Heart left ventricle (tissue), 16 donors: ENCODE results near the gene THAP6. TPM values are rescaled to one million over a fixed set of nuclear protein-coding genes. Genes with fewer than 3 reads are reported as not detected.
"Not testable (repeated sequence)": the region's sequence is repeated elsewhere in the genome, so short reads cannot be mapped to it uniquely, and the experiment has no call there.

ENCODE experiments used
- ATAC-seq, 4 donors: fragments of 200-7000 bp; cut with Tn5 transposase; one replicate each; pipeline ENCODE4 v1.9.1; 2020 to 2022; ENCODE audit warnings: moderate library complexity in 4 of 4, mild to moderate bottlenecking in 3 of 4, moderate number of reproducible peaks in 1 of 4
- DNase-seq, 5 donors: peaks; one replicate each; pipeline ENCODE4 v3.0.0-alpha.2; 2020
- H3K27ac ChIP-seq, 12 donors: fragments of 200-600 bp; sonication (generic) in 4 of 12; one replicate each; pipeline versions ENCODE4 v1.5.0 to v1.8.0; 2016 to 2022; ENCODE audit warnings: mild to moderate bottlenecking in 2 of 12
- H3K27me3 ChIP-seq, 9 donors: fragments of 200-600 bp; sonication (generic) in 2 of 9; one replicate each; pipeline versions ENCODE4 v1.5.1 to v1.8.0; 2016 to 2022; ENCODE audit warnings: mild to moderate bottlenecking in 3 of 9
- H3K36me3 ChIP-seq, 9 donors: fragments of 200-600 bp; sonication (generic) in 2 of 9; one replicate each; pipeline versions ENCODE4 v1.5.0 to v1.8.0; 2018 to 2022; ENCODE audit warnings: mild to moderate bottlenecking in 2 of 9
- H3K4me1 ChIP-seq, 12 donors: fragments of 200-600 bp; sonication (generic) in 4 of 12; one replicate each; pipeline versions ENCODE4 v1.5.0 to v1.8.0; 2016 to 2022; ENCODE audit warnings: mild to moderate bottlenecking in 3 of 12
- H3K4me3 ChIP-seq, 12 donors: fragments of 200-600 bp; sonication (generic) in 4 of 12; one replicate each; pipeline versions ENCODE4 v1.5.0 to v1.8.0; 2017 to 2022; ENCODE audit warnings: mild to moderate bottlenecking in 9 of 12, moderate library complexity in 4 of 12
- H3K9me3 ChIP-seq, 12 donors: fragments of 200-600 bp; sonication (generic) in 4 of 12; one replicate each; pipeline versions ENCODE4 v1.5.0 to v1.8.0; 2016 to 2022; ENCODE audit warnings: mild to moderate bottlenecking in 1 of 12
- CTCF ChIP-seq, 12 donors: fragments of 200-600 bp; sonication (generic) in 4 of 12; IDR thresholded peaks; one replicate each; pipeline versions ENCODE4 v1.5.0 to v1.8.0; 2018 to 2022; ENCODE audit warnings: antibody characterized with exemption in 12 of 12, mild to moderate bottlenecking in 5 of 12
- POLR2A ChIP-seq, 2 donors: fragments of 450-650 bp; IDR thresholded peaks; one replicate each; pipeline ENCODE4 v1.6.1; 2017; ENCODE audit warnings: antibody characterized with exemption in 2 of 2, mild to moderate bottlenecking in 2 of 2, moderate library complexity in 2 of 2
- WGBS, 4 donors: extraction: QIAGEN DNeasy Blood & Tissue Kit in 2 of 4; methylation state at CpG; one replicate each; pipeline versions ENCODE4 v1.1.5 to v1.1.7; 2013 to 2018; 5-methylcytosine and 5-hydroxymethylcytosine counted together
- intact Hi-C, 10 donors: fragments of 100-400 bp; cut with DNase I; formaldehyde crosslinking; loops; one replicate each; pipeline versions ENCODE4 v1.11.1 to v1.14.2; 2022
- polyA plus RNA-seq, 2 donors: library from polyadenylated mRNA; stranded (reverse); fragments of 200-250 nt; gene quantifications; one replicate each; pipeline ENCODE4 v1.2.3, GENCODE V29; 2013
- total RNA-seq, 9 donors: library from RNA; depleted of rRNA in 2 of 9; stranded (reverse); fragments of >200 nt in 2 of 9; fragmentation: NEBNext Ultra II Directional in 3 of 9; extraction: Animal tissue kit (Norgen Biotek cat#: 25700) in 3 of 9; gene quantifications; one replicate each; pipeline versions ENCODE4 v1.1.0 to v1.2.4, GENCODE V29; 2016 to 2023
- donor health status: ischemic (EF 13 %, LVEDD 7.1; RV severe dilation, severe dysfunction).
- donor health status: healthy with polysubstance abuse.
- donor health status: DM: no; HTN: yes; CAD: no.
- donor health status: DM: no; HTN: no; CAD: no.
- donor health status: ischemic (EF 25% LVEDD 6.9; RV normal size, moderate dysfunction).
- donor health status: ischemic (EF 25% LVEDD 5.7; RV mildly dilated, moderate dysfunction).
- donor health status: healthy.
- donor health status: DM: yes; HTN: yes; CAD: no.
- donor health status: ischemic (EF 35%, LVEDD 5.7; RV mildly dilated, moderate dysfunction).
- donor health status: nonischemic (EF 11% LVEDD 7.7; RV severe dilation, severe dysfunction).
- donor health status: DM: yes; HTN: yes; CAD: no.
- donor health status: PGD.
- donor health status: ischemic (EF 29% LVEDD 5.4; RV normal size, mild dysfunction).
- donor health status: nonischemic (EF 23%, LVEDD 6.1; RV moderate dilation, normal function).

Gene THAP6
- total and polyA plus RNA-seq, 11 donors = 6.5 to 22.6 (median 15.3) TPM

GRCh38 chr4:75516144-75516543, 1.9 kb downstream of the THAP6 start:
- Histone ChIP-seq H3K27ac (no peak overlapping the region), H3K9me3 (no peaks in the 10 kb centered on the region), H3K4me3 (no peak overlapping the region), H3K27me3 (no peaks in the 10 kb centered on the region), H3K4me1 (peaks cover 0 to 46% (median 29%) of the 10 kb centered on the region in 12 donors), H3K36me3 (peaks cover 0 to 44% (median 26%) of the 10 kb centered on the region in 9 donors)
- no peak for DNase-seq
- no peak for TF ChIP-seq POLR2A (IDR thresholded peaks at IDR 0.05)
- no peak for TF ChIP-seq CTCF (IDR thresholded peaks at IDR 0.05)
- intact Hi-C loops = loop anchor here in 1 of 10 donors (10.0 kb wide), 2 partner anchors 159 to 581 kb away; partner anchors contain the start of genes G3BP2 and PARM1
- ATAC-seq = no peak
- 67 to 83% (median 71%) methylated on average over 1 of the region's 1 CpG for WGBS, 4 donors

- not testable (repeated sequence) for H3K9me3 ChIP-seq, ATAC-seq, H3K4me3 ChIP-seq, H3K27me3 ChIP-seq, DNase-seq, H3K27ac ChIP-seq
- intact Hi-C loops = loop anchor here in 1 of 10 donors (10.0 kb wide), 2 partner anchors 155 to 585 kb away; partner anchors contain the start of genes G3BP2 and PARM1
- Histone ChIP-seq H3K4me1 (peaks cover 0 to 21% (median 10%) of the 10 kb centered on the region in 12 donors), H3K36me3 (peaks cover 0 to 75% (median 54%) of the 10 kb centered on the region in 9 donors)
- 89 to 99% (median 97%) methylated on average over 3 to 4 of the region's 7 CpGs for WGBS, 4 donors
Measured at GRCh38 chr4:75519452-75519851, 5.2 kb downstream of the THAP6 start.

- 94 to 98% (median 95%) methylated on average over 1 of the region's 1 CpG for WGBS, 4 donors
- TF ChIP-seq CTCF (IDR thresholded peaks at IDR 0.05) (no peak), POLR2A (IDR thresholded peaks at IDR 0.05) (no peak)
- Histone ChIP-seq H3K36me3 (peaks cover 0 to 99% (median 79%) of the 10 kb centered on the region in 9 donors), H3K27ac (no peak overlapping the region), H3K27me3 (no peaks in the 10 kb centered on the region), H3K4me3 (no peak overlapping the region), H3K4me1 (no peaks in the 10 kb centered on the region), H3K9me3 (no peaks in the 10 kb centered on the region)
- DNase-seq = no peak
- intact Hi-C loops = no loop called here
- no peak for ATAC-seq
Measured at GRCh38 chr4:75525086-75525485, 10.8 kb downstream of the THAP6 start.

- no peak for ATAC-seq
- Histone ChIP-seq H3K4me1 (peaks cover 0 to 3% (median 0%) of the 10 kb centered on the region in 12 donors), H3K9me3 (no peaks in the 10 kb centered on the region), H3K4me3 (no peak overlapping the region), H3K27ac (no peak overlapping the region), H3K27me3 (no peaks in the 10 kb centered on the region), H3K36me3 (peaks cover 0 to 99% (median 80%) of the 10 kb centered on the region in 9 donors)
- no peak for TF ChIP-seq POLR2A (IDR thresholded peaks at IDR 0.05)
- no peak for TF ChIP-seq CTCF (IDR thresholded peaks at IDR 0.05)
- 93 to 100% (median 100%) methylated on average over 1 of the region's 1 CpG for WGBS, 4 donors
- no peak for DNase-seq
- intact Hi-C loops = no loop called here
Measured at GRCh38 chr4:75525910-75526309, 11.6 kb downstream of the THAP6 start.

GRCh38 chr4:75527482-75527881, 13.2 kb downstream of the THAP6 start:
- no peak for ATAC-seq
- Histone ChIP-seq H3K27ac (no peak overlapping the region), H3K4me3 (no peak overlapping the region), H3K36me3 (peaks cover 0 to 97% (median 79%) of the 10 kb centered on the region in 9 donors), H3K27me3 (no peaks in the 10 kb centered on the region), H3K9me3 (peaks cover 0 to 3% (median 0%) of the 10 kb centered on the region in 12 donors), H3K4me1 (peaks cover 0 to 7% (median 0%) of the 10 kb centered on the region in 12 donors)
- TF ChIP-seq CTCF (IDR thresholded peaks at IDR 0.05) (no peak), POLR2A (IDR thresholded peaks at IDR 0.05) (no peak)
- DNase-seq = no peak
- intact Hi-C loops = no loop called here
